Neural progenitor cell (in vitro differentiated cells): ENCODE data around the gene OVCH2.

Source experiments
- CTCF ChIP-seq: fragments of 200-600 bp; sonication (generic); IDR thresholded peaks from 2 replicates; pipeline ENCODE4 v1.5.1; 2017; ENCODE audit warnings: antibody characterized with exemption, mild to moderate bottlenecking
- EZH2 ChIP-seq: fragments of 200-600 bp; sonication (generic); IDR thresholded peaks from 2 replicates; pipeline ENCODE4 v1.6.1; 2017; ENCODE audit warnings: antibody characterized with exemption, mild to moderate bottlenecking, moderate library complexity
- EZH2phosphoT487 ChIP-seq: fragments of 200-600 bp; sonication (generic); IDR thresholded peaks from 2 replicates; pipeline ENCODE4 v1.6.1; 2017; ENCODE audit warnings: antibody characterized with exemption

GRCh38 chr11:7670641-7671040, 35.6 kb downstream of the OVCH2 start:
- TF ChIP-seq EZH2 (no peak), CTCF (no peak), EZH2phosphoT487 (no peak)
